ENCODE results near the gene PRKAG2.

Gene PRKAG2

GRCh38 chr7:151900591-151900985 lies 23.7 kb upstream of the PRKAG2 start:
- DNase-seq, result no peak

- no peak for DNase-seq
These were observed 22.8 kb upstream of the PRKAG2 start for GRCh38 chr7:151899513-151900360.

DNA sequence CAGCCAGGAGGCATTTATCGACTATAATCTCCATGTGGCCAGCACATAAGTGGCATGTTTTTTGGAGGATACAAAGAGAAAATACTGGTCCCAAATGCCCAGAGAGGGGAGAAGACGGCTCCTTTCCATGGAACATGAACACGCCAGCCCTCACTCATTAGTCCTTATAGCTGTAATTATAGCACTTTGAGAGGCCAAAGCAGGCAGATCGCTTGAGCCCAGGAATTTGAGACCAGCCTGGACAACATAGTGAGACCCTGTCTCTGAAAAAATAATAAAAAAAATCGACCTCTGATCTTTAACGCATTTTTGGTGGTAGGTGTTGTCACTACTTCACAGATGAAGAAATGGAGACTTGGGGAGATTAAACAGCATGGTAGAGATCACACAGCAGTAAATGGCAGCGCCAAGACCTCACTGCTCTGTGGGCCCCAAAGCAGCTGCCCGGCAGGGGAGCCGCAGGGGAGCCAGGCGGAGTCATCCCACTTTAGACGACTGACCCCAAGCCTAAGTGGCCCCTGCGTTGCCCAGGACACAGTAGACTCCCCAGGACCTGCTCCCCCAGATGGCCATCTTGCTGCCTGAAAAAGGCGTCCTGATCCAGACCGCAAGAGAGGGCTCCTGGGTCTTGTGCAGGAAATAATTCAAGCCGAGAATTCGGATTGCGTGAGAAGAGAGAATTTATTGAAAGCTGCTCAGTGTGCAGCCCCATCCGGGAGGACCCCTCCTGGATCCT lies 21.2 kb upstream of the PRKAG2 start:
- no peak for DNase-seq

- DNase-seq, result no peak
These were observed 20.3 kb upstream of the PRKAG2 start for GRCh38 chr7:151897161-151897731.

GRCh38 chr7:151896486-151896885 lies 19.6 kb upstream of the PRKAG2 start:
- DNase-seq, result no peak

GRCh38 chr7:151896086-151896485 lies 19.2 kb upstream of the PRKAG2 start:
- no peak for DNase-seq

GRCh38 chr7:151895631-151896031 lies 18.7 kb upstream of the PRKAG2 start:
- no peak for DNase-seq

- no peak for DNase-seq
These were observed 18.2 kb upstream of the PRKAG2 start for GRCh38 chr7:151895008-151895630.

GRCh38 chr7:151894111-151895007 lies 17.4 kb upstream of the PRKAG2 start:
- no peak for DNase-seq

- DNase-seq, result no peak
These were observed 16.5 kb upstream of the PRKAG2 start for GRCh38 chr7:151893405-151893923.

- no peak for DNase-seq
These were observed 14.8 kb upstream of the PRKAG2 start for GRCh38 chr7:151891753-151892152.

- DNase-seq, result no peak
These were observed 14.3 kb upstream of the PRKAG2 start for GRCh38 chr7:151891182-151891581.

- peak; percentile 51 to 59 for DNase-seq
These were observed 13.6 kb upstream of the PRKAG2 start for GRCh38 chr7:151890355-151891004.

- DNase-seq, result no peak
These were observed 12.8 kb upstream of the PRKAG2 start for GRCh38 chr7:151889406-151890354.

- DNase-seq, result no peak
These were observed 11.5 kb upstream of the PRKAG2 start for GRCh38 chr7:151888079-151889067.

GRCh38 chr7:151886783-151887182 lies 9.9 kb upstream of the PRKAG2 start:
- DNase-seq, result no peak

DNA sequence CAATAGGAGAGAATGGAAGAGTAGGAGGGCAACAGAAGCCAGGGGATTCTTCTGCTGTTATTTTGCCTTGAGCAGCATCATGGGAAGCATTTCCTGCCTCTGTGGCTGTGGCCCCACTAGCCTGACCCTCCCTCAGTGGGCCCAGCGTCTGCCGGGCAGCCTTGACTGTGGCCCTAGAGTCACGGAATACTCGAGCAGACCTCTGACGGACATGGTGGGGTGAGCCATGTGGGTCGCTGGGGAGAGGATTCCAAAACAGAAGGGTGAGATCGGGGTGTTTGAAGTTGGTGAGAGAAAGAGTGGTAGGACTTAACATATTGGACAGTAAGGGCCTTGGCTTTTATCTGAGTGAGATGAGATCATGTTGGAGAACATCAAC lies 8.3 kb upstream of the PRKAG2 start:
- DNase-seq, result no peak

- no peak for DNase-seq
These were observed 7.6 kb upstream of the PRKAG2 start for GRCh38 chr7:151884312-151885201.
